NCI-H526 (cell line): Measurements from ENCODE around the gene CNIH2.
"Not testable (repeated sequence)": the region's sequence is repeated elsewhere in the genome, so short reads cannot be mapped to it uniquely, and the experiment has no call there.

Experiments used
- DNase-seq, 2 experiments: peaks; one replicate each; lab custom pipeline; 2025; lab: John Stamatoyannopoulos, UW

CNIH2 gene

DNA sequence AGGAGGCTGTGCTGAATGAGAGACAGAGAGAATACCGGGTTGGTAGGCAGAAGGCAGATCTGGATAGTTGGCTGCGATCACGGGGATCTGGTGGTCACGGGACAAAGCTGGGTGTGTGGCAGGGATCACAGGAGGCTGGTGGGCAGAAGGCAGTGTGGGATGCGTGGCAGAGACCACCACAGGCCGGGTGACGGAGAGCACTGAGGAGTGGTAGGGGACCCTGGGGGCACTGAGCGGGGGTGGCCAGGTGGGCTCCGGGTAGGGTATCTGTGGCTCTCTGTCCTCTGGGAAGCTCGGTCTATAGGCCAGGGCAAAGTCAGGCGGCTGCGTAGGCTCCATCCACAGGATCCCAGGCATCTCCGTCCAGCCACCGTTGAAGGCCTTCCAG is 37.5 kb downstream of the CNIH2 start:
- no peak for DNase-seq

DNA sequence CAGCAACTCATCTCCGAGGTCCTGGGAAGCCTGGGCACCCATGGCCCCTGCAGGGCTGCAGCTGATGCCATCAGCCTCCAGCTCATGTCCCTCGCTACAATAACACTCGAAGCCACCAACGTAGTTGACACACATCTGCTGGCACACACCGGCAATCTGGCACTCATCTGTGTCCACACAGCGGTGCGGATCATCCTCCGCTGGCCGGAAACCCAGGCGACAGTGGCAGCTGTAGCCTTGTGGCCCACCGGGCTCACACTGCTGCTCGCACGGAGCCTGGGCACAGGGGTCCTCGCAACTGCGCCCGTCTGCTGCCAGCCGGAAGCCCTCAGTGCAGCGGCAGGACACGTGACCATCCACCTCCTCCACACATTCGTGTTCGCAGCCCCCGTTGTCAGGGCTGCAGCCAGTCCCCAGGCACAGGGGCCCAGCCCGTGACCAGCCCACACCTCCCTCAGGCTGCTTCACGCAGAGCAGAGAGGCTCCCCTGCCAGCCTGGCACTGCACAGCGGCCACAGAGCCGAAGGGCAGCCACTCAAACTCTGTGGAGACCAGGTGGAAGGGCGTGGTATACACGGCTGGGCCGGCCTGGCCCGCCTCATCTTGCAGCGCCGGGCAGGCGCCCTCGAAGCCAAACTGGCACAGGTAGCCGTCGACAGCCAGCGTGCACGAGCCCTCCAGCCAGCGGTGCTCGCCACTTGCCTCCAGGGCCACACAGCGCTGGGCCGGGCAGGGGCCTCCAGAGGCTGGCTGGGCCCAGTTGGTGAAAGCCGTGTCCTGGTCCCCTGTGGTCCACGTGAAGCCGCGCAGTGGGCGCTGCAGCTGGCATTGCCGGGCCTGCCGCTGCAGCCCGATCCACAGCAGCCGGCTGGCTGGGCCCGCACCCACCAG is 38.2 kb downstream of the CNIH2 start:
- DNase-seq = no peak

DNA sequence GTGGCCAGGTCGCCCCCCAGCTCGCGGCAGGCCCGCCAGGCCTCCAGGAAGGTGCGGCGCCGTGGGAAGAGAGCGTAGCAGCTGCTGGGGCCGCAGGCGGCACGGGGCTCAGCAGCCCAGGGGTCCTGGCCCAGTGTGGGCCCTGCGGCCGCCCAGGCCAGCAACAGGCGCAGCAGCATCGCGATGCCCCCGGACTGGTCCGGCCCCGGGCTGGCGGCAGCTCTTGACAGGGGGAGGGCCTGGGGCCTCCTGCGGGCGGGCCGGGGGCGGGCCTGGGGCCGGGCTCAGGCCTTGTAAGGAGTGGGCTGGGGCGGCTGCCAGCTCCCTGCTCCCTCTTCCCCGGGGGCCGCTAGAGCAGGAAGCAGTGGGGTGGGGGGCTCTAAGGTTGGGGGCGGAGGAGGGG is 38.9 kb downstream of the CNIH2 start, which contains the start of gene CD248:
CD248 (minus strand) TSS at position 196 of the 403 bp plus-strand sequence; CDS start at position 179, 17 bp downstream.
- no peak for DNase-seq

DNA sequence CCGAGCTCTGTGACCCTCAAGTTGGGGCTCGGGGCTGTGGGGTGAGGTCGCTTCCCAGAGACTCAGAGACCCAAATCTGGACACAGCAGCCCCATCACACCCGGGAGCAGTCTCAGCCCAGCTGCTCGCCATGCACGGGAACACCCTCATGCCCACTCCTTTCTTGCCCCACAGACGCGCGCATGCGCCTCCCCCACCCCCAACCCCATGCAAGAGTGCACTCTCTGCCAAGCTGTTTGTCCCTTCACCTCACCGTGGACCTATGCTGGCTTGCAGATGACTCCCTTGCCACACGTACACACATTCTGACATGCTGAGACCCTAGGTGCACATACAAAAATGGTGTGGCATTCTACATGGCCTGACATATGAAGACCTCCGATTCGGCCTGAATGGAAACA is 39.3 kb downstream of the CNIH2 start:
- no peak for DNase-seq

DNA sequence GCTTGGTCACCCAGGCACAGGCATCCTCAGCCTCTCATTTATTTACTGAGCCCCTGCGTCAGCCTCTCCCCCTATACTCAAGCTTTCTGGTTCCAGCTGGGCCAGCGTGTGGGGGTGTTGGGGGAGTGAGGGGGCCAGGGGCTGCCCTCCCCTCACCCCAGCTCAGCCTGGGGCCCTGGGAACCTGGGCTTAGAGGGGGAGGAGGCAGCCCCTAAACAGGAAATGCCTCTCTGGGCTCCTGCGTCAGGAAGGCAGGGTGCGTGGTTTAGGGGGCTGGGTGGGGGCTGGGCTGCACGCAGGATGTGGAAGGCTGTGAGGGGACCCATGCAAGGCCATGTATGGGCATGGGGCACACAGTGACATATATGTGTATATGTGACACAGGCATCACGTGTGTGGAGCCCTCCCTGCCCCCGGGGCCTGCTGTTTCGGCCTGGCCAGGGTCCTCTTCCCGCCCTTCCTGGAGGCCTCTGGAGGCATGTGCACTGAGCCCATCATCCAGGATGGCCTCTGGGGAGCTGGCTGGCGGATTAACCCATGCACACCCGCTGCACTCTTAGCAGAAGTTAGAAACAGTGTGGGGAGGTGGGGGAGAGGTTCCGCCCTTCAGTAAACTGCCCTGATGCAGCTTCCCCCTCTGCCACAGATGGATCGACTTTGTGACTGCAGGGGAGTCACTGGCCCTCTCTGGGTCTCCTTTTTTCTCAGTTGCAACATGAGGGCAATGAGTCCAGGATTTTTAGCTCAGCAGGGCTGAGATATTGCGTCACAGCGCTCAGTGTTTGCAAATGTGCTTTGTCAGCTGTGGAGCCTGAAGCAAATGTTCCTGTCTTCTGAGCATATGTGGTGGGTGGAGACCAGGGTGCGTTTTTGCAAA is 40.0 kb downstream of the CNIH2 start:
- no peak for DNase-seq

DNA sequence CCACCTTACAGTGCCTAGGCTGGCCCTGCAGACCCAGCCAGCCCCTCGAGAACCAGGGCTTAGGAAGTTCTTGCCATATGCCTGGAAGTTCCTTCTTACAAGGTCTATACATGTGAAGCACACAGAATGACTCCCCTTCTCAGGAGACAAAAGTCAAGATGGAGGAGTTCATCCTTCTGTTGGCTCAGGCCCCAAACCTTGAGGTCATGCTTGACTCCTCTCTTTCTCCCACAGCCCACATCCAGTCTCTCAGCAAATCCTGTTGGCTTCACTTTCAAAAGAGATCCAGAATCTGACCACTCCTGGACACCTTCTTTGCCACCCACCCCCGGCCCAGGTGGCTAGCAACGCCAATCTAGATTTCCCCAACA is 40.6 kb downstream of the CNIH2 start:
- DNase-seq = no peak

DNA sequence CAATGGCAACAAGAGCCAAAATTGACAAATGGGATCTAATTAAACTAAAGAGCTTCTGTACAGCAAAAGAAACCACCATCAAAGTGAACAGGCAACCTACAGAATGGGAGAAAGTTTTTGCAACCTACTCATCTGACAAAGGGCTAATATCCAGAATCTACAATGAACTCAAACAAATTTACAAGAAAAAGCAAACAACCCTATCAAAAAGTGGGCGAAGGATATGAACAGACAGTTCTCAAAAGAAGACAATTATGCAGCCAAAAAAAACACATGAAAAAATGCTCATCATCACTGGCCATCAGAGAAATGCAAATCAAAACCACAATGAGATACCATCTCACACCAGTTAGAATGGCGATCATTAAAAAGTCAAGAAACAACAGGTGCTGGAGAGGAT is 42.3 kb downstream of the CNIH2 start:
- DNase-seq = not testable (repeated sequence)

DNA sequence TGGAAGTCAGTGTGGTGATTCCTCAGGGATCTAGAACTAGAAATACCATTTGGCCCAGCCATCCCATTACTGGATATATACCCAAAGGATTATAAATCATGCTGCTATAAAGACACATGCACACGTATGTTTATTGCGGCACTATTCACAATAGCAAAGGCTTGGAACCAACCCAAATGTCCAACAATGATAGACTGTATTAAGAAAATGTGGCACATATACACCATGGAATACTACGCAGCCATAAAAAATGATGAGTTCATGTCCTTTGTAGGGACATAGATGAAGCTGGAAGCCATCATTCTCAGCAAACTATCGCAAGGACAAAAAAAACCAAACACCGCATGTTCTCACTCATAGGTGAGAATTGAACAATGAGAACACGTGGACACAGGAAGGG is 42.8 kb downstream of the CNIH2 start:
- not testable (repeated sequence) for DNase-seq

DNA sequence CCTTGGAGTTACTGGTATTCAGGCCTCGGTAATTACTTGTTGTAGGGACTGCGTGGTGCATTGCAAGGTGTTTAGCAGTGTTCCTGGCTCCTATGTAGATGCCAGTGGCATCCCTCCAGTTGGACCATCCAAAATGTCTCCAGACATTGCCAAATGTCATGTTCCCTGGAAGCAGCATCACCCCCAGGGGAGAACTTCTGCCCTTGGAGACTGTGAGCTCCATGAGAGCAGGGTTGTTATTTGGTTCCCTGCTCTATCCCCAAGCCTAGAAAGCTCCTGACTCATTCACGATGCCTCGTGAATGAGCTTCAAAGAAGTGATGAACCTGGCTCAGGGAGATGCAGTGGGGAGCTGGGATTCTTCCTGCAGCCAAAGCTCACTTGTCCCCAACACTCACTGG is 43.6 kb downstream of the CNIH2 start:
- no peak for DNase-seq

DNA sequence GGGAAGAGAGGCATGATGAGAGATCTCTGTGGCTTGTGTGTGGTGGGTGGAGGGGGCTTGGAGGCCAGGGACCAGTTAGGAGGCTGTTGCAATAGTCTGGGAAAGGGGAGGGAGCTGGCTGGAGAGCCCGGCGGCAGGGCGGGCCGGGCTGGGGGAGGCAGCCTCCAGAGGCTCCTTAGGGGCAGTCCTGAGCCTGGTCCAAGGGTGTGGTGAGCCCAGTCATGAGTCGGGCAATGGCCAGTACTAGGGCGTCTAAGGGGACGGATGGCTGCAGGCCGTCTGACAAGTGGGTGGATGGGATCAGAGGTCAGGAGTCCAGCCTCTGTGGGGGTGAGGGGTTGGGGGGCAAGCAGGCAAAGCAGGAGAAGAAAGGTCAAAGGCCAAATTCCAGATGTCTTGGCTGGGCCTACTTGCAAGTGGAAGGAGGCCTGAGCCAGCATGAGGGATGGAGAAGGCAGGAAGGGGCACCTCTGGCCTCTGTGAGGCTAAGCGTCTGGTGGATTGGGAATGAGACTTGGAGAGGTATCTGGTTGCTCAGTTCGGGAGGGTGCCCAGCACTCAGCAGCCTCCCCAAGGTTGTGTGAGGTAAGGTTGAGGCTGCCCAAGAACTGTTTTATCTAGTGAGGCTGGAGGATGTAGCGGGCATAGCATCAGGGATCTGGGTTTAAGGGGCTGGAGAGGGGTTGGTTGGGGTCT is 44.9 kb downstream of the CNIH2 start:
- no peak for DNase-seq

DNA sequence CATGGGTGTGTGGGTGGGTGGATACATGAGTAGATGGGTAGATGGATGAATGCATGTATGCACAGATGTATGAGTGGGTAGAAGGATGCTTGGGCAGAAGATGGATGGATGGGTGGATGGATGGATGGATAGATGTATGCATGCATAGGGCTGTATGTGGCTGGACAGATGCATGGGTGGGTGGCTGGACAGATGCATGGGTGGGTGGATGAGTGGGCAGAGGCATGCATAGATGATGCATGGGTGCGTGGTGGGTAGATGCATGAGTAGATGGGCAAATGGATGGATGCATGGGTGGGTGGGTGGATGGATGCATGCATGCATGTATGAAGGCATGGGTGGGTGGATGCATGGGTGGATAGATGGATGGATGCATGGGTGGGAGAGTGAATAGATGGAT is 45.7 kb downstream of the CNIH2 start:
- DNase-seq = no peak

DNA sequence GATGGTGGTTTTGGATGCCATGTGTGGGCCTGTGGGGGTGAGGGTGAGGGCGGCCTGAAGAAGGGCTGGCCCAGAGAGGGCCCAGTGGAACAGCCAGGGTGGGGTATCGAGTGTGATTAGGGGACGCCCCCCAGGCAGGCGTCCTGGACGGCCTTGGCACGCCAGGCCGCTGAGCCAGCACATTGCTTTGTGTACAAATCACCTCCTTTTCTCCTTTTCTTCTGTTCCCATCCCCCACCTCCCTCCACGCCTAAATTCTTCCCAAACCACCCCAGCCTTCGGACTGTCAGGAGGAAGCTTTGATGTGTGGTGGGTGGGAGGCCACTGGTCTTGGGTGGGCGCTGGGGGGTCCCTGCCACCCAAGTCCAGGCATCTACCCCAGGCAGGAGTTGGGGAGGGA is 46.7 kb downstream of the CNIH2 start:
- DNase-seq = no peak

DNA sequence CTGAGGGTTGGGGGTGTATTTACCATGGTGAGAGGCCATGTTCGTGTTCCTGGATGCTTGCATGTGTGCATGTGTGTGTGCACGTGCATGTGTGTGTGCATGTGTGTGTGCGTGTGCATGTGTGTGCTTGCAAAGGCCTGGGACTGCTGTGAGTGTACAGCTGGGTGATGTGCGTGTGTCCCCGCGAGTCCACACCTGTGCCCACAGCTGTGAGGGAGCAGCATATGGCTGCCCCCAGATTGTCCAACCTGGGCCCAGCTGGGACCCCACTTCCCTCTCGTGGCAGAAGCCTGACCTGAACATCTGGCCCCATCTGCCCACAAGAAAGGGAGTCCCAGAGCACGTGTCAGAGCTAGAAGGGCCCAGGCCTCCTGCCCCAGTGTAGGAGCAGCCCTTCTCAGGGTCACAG is 47.3 kb downstream of the CNIH2 start:
- DNase-seq = no peak

DNA sequence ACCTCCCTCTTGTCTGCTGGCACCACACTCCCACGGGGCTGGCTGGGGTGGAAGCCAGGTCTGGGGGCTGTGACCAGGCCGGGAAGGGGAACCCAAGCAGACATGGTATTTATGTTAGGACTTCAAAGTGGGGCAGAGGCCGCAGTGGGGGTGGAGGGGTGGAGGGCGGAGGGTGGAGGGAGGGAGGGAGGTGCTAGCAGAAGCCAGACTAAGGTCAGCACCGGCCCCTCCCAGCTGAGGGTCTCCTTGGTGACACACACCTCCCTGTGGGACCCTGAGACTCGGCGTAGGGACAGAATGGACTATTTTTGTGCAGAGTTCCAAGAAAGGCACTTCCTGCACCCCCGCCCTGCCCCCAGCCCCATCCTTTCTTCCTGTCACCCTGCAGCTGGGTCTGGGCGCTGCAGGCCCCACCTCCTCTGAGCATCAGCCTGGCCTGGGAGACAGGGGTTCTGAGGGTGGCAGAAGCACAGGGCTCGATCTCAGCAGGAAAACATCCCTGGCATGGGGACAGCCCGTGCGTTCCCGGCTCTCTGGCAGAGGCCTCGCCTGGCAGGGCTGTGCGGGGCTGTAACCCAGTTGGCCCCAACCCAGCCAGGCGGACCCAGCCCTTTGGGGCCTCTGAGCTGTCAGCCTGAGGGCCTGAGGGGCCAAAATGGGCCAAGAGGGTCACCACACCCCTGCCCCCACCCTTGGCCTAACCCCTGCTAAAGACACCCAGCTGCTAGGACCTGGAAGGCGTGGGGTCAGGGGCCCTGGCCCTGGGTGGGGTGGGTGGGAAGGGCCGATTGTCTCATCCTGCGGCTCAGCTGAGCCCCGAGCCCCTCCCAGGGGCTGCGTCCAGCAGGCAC is 48.5 kb downstream of the CNIH2 start:
- DNase-seq = no peak

DNA sequence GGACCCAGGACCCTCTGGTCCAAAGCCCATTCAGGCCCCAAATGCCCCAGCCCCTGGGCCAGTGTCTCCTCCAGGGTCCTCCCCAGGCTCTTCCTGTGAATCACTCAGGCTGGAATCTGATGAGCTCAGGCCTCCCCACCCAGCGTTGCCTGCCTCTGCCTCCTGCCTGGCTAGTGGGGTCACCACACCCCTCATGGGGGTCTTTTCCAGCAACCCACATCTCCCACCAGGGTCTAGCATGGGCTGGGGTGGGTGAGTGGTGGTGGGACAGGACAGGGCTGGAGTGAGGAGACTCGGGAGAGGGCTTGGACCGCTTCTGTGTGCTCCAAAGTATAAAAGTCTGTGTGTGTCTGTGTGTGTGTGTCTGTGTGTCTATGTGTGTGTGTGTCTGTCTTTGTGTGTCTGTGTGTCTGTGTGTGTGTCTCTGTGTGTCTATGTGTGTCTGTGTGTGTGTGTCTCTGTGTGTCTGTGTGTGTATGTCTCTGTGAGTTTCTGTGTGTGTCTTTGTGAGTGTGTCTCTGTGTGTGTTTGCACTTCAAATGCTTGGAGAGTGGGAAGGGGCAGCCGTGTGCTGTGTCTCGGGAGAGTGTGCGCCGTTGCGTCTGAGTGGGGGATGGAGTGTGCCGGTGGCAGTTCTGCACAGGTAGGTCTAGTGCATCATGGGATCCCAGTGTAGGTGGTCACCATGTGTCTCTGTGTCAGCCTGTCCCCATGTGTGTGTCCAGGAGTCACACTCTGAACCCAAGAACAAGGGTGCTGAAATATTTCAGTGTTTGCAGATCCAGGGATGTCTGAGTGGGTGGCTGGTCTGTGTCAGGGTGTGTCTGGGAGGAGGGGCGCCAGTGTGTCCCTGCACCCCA is 49.4 kb downstream of the CNIH2 start:
- no peak for DNase-seq

DNA sequence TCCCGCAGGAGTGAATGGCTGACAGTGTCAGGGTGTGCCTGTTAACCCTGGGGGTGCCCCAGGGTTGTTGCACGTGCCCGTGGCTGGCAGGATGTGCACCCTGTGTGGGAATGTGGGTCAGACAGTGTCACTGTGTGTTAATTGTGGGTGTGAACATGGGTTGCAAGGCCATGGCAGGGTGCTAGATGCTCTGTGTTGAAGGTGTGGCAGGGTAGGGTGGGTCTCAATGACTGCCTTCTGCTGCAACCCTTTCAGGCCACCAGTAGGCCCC is 50.0 kb downstream of the CNIH2 start:
- no peak for DNase-seq

DNA sequence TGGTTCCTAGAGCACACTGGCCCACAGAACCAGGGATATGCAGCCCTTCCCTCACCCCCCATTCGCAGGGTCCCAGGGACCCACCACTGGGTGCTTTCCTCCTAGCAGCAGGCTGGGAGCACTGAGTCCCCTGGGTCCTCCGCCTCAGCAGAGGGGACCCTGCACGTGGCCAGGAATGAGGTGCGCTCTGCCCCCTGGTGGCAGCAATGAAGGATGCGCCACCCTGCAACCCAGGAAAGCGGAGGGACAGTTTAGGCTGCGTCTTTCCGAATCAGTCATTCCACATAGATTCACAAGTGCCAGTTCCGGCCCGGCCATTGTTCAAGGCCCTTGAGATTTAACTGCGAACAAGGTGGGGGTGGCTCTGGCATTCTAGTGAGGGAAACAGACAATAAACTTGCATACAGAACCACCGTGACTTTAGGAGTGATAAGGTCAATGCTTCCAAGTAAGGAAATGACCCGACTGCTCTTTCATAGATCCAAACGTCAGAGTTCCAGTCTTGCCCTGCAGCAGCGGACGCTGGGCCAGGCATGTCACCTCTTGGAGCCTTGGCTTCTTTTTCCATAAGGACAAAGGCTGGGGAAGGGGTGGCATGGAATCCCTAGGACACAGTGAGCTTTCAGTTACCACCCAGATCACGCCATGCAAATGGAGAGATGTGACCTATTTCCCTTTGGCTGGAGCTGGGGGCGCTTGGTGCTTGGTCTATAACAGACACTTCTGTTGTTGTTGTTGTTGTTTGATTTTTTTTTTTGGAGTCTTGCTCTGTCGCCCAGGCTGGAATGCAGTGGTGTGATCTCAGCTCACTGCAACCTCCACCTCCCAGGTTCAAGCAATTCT is 50.5 kb downstream of the CNIH2 start:
- DNase-seq = peak; percentile 66 to 92

DNA sequence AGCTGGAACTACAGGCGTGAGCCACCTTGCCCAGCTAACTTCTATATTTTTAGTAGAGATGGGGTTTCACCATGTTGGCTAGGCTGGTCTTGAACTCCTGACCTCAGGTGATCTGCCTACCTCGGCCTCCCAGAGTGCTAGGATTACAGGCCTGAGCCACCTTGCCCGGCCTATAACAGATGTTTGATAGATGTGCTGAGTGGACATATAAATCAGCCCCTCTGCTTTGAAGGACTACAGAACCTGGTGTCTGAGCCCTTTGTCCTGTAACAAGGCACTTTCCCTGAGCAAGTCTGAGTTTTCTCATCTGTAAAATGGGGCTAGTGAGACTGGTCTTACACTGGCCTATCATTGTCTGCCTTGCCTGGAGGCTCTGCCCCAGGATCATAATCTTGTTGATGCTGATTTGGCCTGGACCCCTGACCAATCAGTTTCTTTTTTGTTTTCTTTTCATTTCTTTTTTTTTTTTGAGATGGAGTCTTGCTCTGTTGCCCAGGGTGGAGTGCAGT is 51.2 kb downstream of the CNIH2 start:
- no peak for DNase-seq

DNA sequence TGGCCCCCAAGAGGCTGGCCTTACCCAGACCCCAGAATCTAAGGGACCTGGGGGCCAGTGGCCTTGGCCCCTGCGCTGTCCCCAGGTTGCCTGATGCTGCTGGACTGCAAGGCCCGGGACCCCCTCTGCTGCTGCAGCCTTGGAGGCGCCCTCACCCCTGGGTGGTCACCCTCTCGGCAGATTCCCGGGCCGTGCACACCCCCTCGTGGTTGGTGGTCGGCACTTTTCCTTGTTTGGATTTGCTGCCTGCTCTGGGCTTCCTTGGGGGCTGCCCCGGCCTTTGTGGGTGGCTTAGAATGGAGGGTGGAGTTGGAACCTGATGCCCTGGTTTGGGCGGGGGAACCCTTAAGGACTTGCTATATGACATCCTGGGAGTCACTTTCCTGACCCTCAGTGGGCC is 53.0 kb downstream of the CNIH2 start:
- no peak for DNase-seq
